Measurements from ENCODE around the gene FRAT2. TPM values are rescaled to one million over a fixed set of nuclear protein-coding genes. Genes with fewer than 3 reads are reported as not detected.
"Not testable (repeated sequence)": the region's sequence is repeated elsewhere in the genome, so short reads cannot be mapped to it uniquely, and the experiment has no call there.

The FRAT2 gene
- total RNA-seq, 1 experiment from 2014 or later, result 16.7 TPM

DNA sequence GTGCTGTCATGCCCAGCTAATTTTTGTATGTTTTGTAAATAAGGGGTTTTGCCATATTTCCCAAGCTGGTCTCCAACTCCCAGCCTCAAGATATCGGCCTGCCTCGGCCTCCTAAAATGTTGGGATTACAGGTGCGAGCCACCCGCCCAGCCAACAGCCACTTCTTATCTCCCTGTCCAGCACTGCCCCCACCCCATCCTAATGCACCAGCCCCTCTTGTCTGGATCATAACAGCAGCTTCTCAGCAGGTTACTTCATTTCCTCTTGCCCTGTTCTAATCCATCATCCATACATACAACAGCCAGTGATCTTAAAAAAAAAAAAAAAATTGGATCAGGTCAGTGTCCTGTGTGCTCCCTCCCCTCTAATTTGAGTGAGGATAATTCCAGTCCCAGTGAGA is 12.8 kb upstream of the FRAT2 start:
- no peak overlapping the region for H3K4me3 ChIP-seq (ENCODE audit: low read depth in 2 of 2, low read length in 2 of 2)
- no peaks in the 10 kb centered on the region for H3K36me3 ChIP-seq (ENCODE audit: control insufficient read depth, insufficient read depth, low read length)
- CTCF ChIA-PET, result no interaction called here
- in situ Hi-C loops (cut with HindIII; ENCODE audit: low pct_unique_long_range_greater_than_20kb, low sequenced_read_pairs) (no loop called here), intact Hi-C loops (cut with micrococcal nuclease; ENCODE audit: unreplicated experiment) (no loop called here)
- no peaks in the 10 kb centered on the region for H3K27me3 ChIP-seq (ENCODE audit: control insufficient read depth, insufficient read depth, low read length)
- no TSS peak for BruUV-seq (replicated peaks)
- ATAC-seq (no peak), DNase-seq (ENCODE audit: low read depth, low spot score) (no peak)
- no peaks in the 10 kb centered on the region for H3K9me3 ChIP-seq (ENCODE audit: control insufficient read depth, insufficient read depth, low read depth, low read length)
- no peak for TF ChIP-seq POLR2AphosphoS5 (IDR thresholded peaks at IDR 0.05; ENCODE audit: low read depth, low read length)
- TF ChIP-seq, protein P1, sequence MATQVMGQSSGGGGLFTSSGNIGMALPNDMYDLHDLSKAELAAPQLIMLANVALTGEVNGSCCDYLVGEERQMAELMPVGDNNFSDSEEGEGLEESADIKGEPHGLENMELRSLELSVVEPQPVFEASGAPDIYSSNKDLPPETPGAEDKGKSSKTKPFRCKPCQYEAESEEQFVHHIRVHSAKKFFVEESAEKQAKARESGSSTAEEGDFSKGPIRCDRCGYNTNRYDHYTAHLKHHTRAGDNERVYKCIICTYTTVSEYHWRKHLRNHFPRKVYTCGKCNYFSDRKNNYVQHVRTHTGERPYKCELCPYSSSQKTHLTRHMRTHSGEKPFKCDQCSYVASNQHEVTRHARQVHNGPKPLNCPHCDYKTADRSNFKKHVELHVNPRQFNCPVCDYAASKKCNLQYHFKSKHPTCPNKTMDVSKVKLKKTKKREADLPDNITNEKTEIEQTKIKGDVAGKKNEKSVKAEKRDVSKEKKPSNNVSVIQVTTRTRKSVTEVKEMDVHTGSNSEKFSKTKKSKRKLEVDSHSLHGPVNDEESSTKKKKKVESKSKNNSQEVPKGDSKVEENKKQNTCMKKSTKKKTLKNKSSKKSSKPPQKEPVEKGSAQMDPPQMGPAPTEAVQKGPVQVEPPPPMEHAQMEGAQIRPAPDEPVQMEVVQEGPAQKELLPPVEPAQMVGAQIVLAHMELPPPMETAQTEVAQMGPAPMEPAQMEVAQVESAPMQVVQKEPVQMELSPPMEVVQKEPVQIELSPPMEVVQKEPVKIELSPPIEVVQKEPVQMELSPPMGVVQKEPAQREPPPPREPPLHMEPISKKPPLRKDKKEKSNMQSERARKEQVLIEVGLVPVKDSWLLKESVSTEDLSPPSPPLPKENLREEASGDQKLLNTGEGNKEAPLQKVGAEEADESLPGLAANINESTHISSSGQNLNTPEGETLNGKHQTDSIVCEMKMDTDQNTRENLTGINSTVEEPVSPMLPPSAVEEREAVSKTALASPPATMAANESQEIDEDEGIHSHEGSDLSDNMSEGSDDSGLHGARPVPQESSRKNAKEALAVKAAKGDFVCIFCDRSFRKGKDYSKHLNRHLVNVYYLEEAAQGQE (IDR thresholded peaks at IDR 0.05; ENCODE audit: insufficient read depth in 1 of 2, low read depth in 2 of 2, low read length in 1 of 2), result no peak
- TF ChIP-seq, protein P2, sequence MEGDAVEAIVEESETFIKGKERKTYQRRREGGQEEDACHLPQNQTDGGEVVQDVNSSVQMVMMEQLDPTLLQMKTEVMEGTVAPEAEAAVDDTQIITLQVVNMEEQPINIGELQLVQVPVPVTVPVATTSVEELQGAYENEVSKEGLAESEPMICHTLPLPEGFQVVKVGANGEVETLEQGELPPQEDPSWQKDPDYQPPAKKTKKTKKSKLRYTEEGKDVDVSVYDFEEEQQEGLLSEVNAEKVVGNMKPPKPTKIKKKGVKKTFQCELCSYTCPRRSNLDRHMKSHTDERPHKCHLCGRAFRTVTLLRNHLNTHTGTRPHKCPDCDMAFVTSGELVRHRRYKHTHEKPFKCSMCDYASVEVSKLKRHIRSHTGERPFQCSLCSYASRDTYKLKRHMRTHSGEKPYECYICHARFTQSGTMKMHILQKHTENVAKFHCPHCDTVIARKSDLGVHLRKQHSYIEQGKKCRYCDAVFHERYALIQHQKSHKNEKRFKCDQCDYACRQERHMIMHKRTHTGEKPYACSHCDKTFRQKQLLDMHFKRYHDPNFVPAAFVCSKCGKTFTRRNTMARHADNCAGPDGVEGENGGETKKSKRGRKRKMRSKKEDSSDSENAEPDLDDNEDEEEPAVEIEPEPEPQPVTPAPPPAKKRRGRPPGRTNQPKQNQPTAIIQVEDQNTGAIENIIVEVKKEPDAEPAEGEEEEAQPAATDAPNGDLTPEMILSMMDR (IDR thresholded peaks at IDR 0.05), result no peak
- TF ChIP-seq SIN3A (IDR thresholded peaks at IDR 0.05; ENCODE audit: borderline replicate concordance, insufficient read depth, low read depth, low read length), result no peak
- TF ChIP-seq TCF7L2 (IDR thresholded peaks at IDR 0.05; ENCODE audit: low read depth, low read length), result no peak
- H3K4me1 ChIP-seq (ENCODE audit: control insufficient read depth, insufficient read depth, low read length), result peaks cover 12% of the 10 kb centered on the region; the same call in 1 of the 2 replicates
- POLR2A ChIA-PET, result no interaction called here
- no peak overlapping the region for H3K27ac ChIP-seq (ENCODE audit: low read length)

DNA sequence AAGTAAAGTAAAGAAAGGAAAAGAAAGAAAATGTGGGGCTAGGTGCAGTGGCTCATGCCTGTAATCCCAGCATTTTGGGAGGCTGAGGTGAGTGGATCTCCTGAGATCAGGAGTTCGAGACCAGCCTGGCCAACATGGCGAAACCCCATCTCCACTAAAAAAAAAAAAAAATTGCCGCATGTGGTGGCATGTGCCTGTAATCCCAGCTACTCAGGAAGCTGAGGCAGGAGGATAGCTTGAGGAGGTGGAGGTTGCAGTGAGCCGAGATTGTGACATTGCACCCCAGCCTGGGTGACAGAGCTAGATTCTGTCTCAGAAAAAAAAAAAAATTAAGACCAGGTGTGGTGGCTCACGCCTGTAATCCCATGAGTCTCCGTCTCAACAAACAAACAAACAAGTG is 9.1 kb upstream of the FRAT2 start:
- DNase-seq (ENCODE audit: low read depth, low spot score); BruUV-seq (replicated peaks): not testable (repeated sequence)
- POLR2A ChIA-PET, result interaction anchor here (0.6 to 0.7 kb wide), 2 partner anchors 10 to 53 kb away, joined by 4 to 8 read pairs; no protein-coding TSS in a partner anchor

DNA sequence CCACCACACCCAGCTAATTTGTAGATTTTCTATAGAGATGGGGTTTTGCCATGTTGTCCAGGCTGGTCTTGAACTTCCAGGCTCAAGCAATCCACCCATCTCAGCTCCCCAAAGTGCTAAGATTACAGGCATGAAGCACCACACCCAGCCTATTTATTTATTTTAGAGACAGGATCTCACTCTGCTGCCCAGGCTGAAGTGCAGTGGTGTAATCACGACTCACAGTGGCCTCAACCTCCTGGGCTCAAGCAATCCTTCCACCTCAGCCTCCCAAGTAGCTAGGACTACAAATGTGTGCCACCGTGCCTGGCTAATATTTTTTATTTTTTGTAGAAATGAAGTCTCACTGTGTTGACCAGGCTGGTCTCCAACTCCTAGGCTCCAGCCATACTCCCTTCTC is 6.9 kb upstream of the FRAT2 start:
- TF ChIP-seq, protein P2 (IDR thresholded peaks at IDR 0.05), result no peak
- TF ChIP-seq TCF7L2 (IDR thresholded peaks at IDR 0.05; ENCODE audit: low read depth, low read length) (no peak), POLR2AphosphoS5 (IDR thresholded peaks at IDR 0.05; ENCODE audit: low read depth, low read length) (no peak), SIN3A (IDR thresholded peaks at IDR 0.05; ENCODE audit: borderline replicate concordance, insufficient read depth, low read depth, low read length) (no peak)
- TF ChIP-seq, protein P1 (IDR thresholded peaks at IDR 0.05; ENCODE audit: insufficient read depth in 1 of 2, low read depth in 2 of 2, low read length in 1 of 2), result no peak
- ATAC-seq (no peak), DNase-seq (ENCODE audit: low read depth, low spot score) (no peak)
- Histone ChIP-seq H3K27ac (ENCODE audit: low read length) (no peak overlapping the region), H3K4me3 (ENCODE audit: low read depth in 2 of 2, low read length in 2 of 2) (no peak overlapping the region), H3K36me3 (ENCODE audit: control insufficient read depth, insufficient read depth, low read length) (no peaks in the 10 kb centered on the region), H3K4me1 (ENCODE audit: control insufficient read depth, insufficient read depth, low read length) (peaks cover 15% of the 10 kb centered on the region), H3K27me3 (ENCODE audit: control insufficient read depth, insufficient read depth, low read length) (no peaks in the 10 kb centered on the region), H3K9me3 (ENCODE audit: control insufficient read depth, insufficient read depth, low read depth, low read length) (no peaks in the 10 kb centered on the region)
- in situ Hi-C loops (cut with HindIII; ENCODE audit: low pct_unique_long_range_greater_than_20kb, low sequenced_read_pairs), result no loop called here
- ChIA-PET CTCF (interaction anchor here (0.6 kb wide), 1 partner anchor 110 kb away, joined by 3 read pairs; no protein-coding TSS in a partner anchor), POLR2A (no interaction called here)
- BruUV-seq (replicated peaks), result no TSS peak
- intact Hi-C loops (cut with micrococcal nuclease; ENCODE audit: unreplicated experiment), result no loop called here

More for the DNA sequence above, 9.1 kb upstream of the FRAT2 start:
- H3K4me1 ChIP-seq (ENCODE audit: control insufficient read depth, insufficient read depth, low read length); H3K27ac ChIP-seq (ENCODE audit: low read length); ATAC-seq; H3K4me3 ChIP-seq (ENCODE audit: low read depth in 2 of 2, low read length in 2 of 2); intact Hi-C loops (cut with micrococcal nuclease; ENCODE audit: unreplicated experiment); in situ Hi-C loops (cut with HindIII; ENCODE audit: low pct_unique_long_range_greater_than_20kb, low sequenced_read_pairs); H3K9me3 ChIP-seq (ENCODE audit: control insufficient read depth, insufficient read depth, low read depth, low read length); H3K36me3 ChIP-seq (ENCODE audit: control insufficient read depth, insufficient read depth, low read length); H3K27me3 ChIP-seq (ENCODE audit: control insufficient read depth, insufficient read depth, low read length): not testable (repeated sequence)
- CTCF ChIA-PET, result interaction anchor here (0.6 to 0.7 kb wide), 3 partner anchors 13 to 65 kb away, joined by 3 to 6 read pairs (median 3); no protein-coding TSS in a partner anchor
